HepG2 (cell line): ENCODE measurements around the gene SMYD1. TPM values are rescaled to one million over a fixed set of nuclear protein-coding genes. Genes with fewer than 3 reads are reported as not detected.

Experiments used
- BCL3 ChIP-seq: sonication (generic); formaldehyde crosslinking; IDR thresholded peaks from 2 replicates; pipeline ENCODE4 v1.5.1; 2020; ENCODE audit warnings: mild to moderate bottlenecking, missing genetic modification reagents, moderate library complexity
- FOXP4 ChIP-seq: sonication (generic); formaldehyde crosslinking; IDR thresholded peaks from 2 replicates; pipeline ENCODE4 v1.4.0; 2020; ENCODE audit warnings: missing genetic modification reagents
- IRF9 ChIP-seq: sonication (generic); formaldehyde crosslinking; IDR thresholded peaks from 2 replicates; pipeline ENCODE4 v1.8.0; 2022; ENCODE audit warnings: missing genetic modification reagents, mild to moderate bottlenecking, borderline replicate concordance
- RBAK ChIP-seq: sonication (generic); formaldehyde crosslinking; IDR thresholded peaks from 2 replicates; pipeline ENCODE4 v1.5.1; 2020; ENCODE audit warnings: mild to moderate bottlenecking, missing genetic modification reagents
- TEAD3 ChIP-seq: optimal IDR thresholded peaks from 2 replicates; pipeline ENCODE3; 2016; ENCODE audit warnings: borderline replicate concordance
- ZBTB38 ChIP-seq: sonication (generic); formaldehyde crosslinking; IDR thresholded peaks from 2 replicates; pipeline ENCODE4 v1.5.1; 2020; ENCODE audit warnings: mild to moderate bottlenecking, missing genetic modification reagents
- ZIK1 ChIP-seq: sonication (generic); formaldehyde crosslinking; IDR thresholded peaks from 2 replicates; pipeline ENCODE4 v1.5.0; 2020; ENCODE audit warnings: mild to moderate bottlenecking, low read depth, missing genetic modification reagents, borderline replicate concordance
- ZMYM4 ChIP-seq: sonication (generic); formaldehyde crosslinking; IDR thresholded peaks from 2 replicates; pipeline ENCODE4 v1.8.1; 2023; ENCODE audit warnings: mild to moderate bottlenecking, missing genetic modification reagents
- ZNF3 ChIP-seq: IDR thresholded peaks from 2 replicates; pipeline ENCODE4 v1.7.0; 2017; ENCODE audit warnings: inconsistent platforms
- ZNF30 ChIP-seq: sonication (generic); formaldehyde crosslinking; IDR thresholded peaks from 2 replicates; pipeline ENCODE4 v1.5.0; 2020; ENCODE audit warnings: mild to moderate bottlenecking, missing genetic modification reagents
- ZNF362 ChIP-seq: sonication (generic); formaldehyde crosslinking; IDR thresholded peaks from 2 replicates; pipeline ENCODE4 v1.4.0; 2020; ENCODE audit warnings: missing genetic modification reagents, mild to moderate bottlenecking, borderline replicate concordance
- ZNF407 ChIP-seq: sonication (generic); formaldehyde crosslinking; IDR thresholded peaks from one replicate; pipeline ENCODE4 v1.5.1; 2020; ENCODE audit warnings: mild to moderate bottlenecking, missing genetic modification reagents; ENCODE audit errors: not compliant biosample characterization
- ZNF546 ChIP-seq: sonication (generic); formaldehyde crosslinking; conservative IDR thresholded peaks from 2 replicates; pipeline ENCODE4 v1.8.1; 2023; ENCODE audit warnings: mild to moderate bottlenecking, missing genetic modification reagents
- ZNF782 ChIP-seq: sonication (generic); formaldehyde crosslinking; IDR thresholded peaks from 2 replicates; pipeline ENCODE4 v1.4.0; 2020; ENCODE audit warnings: missing genetic modification reagents, mild to moderate bottlenecking, borderline replicate concordance
- ZNF883 ChIP-seq: sonication (generic); formaldehyde crosslinking; IDR thresholded peaks from 2 replicates; pipeline ENCODE4 v1.5.1; 2020; ENCODE audit warnings: mild to moderate bottlenecking, missing genetic modification reagents; ENCODE audit errors: not compliant biosample characterization
- polyA plus RNA-seq, 8 experiments: library from polyadenylated mRNA; depleted of rRNA in 3 of 8; stranded (reverse) in 7 of 8; unstranded in 1 of 8; fragments of >200 nt; fragmentation: Illumina TruSeq in 4 of 8; extraction: Trizol in 4 of 8; gene quantifications; 2 replicates each; pipeline versions ENCODE4 v1.2.1 to v1.2.3, GENCODE V29; 2011 to 2016; ENCODE audit warnings: low read depth in 4 of 8, missing spikeins in 1 of 8, mixed read lengths in 1 of 8; ENCODE audit not compliant: insufficient read depth in 1 of 8
- total RNA-seq, 5 experiments: library from RNA; depleted of rRNA; stranded (reverse); fragments of >200 nt; fragmentation: Illumina TruSeq; extraction: Trizol; gene quantifications; 2 replicates each; pipeline ENCODE4 v1.2.3, GENCODE V29; 2016; ENCODE audit warnings: low read depth in 1 of 5

Gene SMYD1
- total and polyA plus RNA-seq, 2 of the 13 experiments (the other 11 are each of a cell fraction or from before 2014, with no cell fraction given) = not detected

- TF ChIP-seq ZNF407 (CRISPR knock-in tag) = peak; percentile 51
- no peak for TF ChIP-seq IRF9 (CRISPR knock-in tag)
- TF ChIP-seq ZNF362 (CRISPR knock-in tag) = no peak
- TF ChIP-seq RBAK (CRISPR knock-in tag) = no peak
- TF ChIP-seq ZNF883 (CRISPR knock-in tag) = peak; percentile 55
- TF ChIP-seq ZNF782 (CRISPR knock-in tag) = no peak
- no peak for TF ChIP-seq ZNF3 (CRISPR knock-in tag)
- TF ChIP-seq BCL3 (CRISPR knock-in tag) = peak; percentile 46; the same call in 1 of the 2 replicates
- 0 out of 2 replicates have a peak, but pooled peaks have one; percentile 30 for TF ChIP-seq ZNF30 (CRISPR knock-in tag)
- no peak for TF ChIP-seq ZNF546 (CRISPR knock-in tag)
- peak; percentile 7; the same call in 1 of the 2 replicates for TF ChIP-seq ZBTB38 (CRISPR knock-in tag)
- TF ChIP-seq FOXP4 (CRISPR knock-in tag) = no peak
- peak; percentile 14 for TF ChIP-seq TEAD3 (CRISPR knock-in tag)
- 0 out of 2 replicates have a peak, but pooled peaks have one; percentile 31 for TF ChIP-seq ZMYM4
- 0 out of 2 replicates have a peak, but pooled peaks have one; percentile 26 for TF ChIP-seq ZIK1
Measured at GRCh38 chr2:88129313-88129959, 61.8 kb downstream of the SMYD1 start (continued).
